ENCODE data around the gene CLEC1B.

DNA sequence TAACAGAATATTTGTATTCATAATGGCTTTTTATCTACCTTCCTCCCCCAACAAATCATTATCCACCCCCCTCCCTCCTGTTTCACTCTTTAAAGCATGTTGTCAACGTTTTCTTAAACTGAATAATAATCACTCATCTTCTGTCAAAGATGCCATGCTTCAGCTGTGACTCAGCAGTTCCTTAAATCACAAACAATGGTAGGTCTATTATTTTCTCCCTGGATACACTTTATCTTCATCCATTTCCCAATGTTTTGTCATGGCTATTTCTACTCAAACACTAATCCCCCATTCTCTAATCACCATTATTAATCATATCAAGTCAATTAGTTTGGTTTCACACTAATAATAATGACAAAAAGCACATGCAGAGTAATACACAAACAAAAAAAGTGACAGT is 18.0 kb upstream of the CLEC1B start:
- TF ChIP-seq POLR2A (IDR thresholded peaks at IDR 0.05; ENCODE audit: low read depth, low read length) (no peak), POLR2AphosphoS5 (IDR thresholded peaks at IDR 0.05; ENCODE audit: low read depth, low read length) (no peak)

Data from GM12892 (cell line).